ENCODE results near the gene PLA2R1.
"Not testable (repeated sequence)": the region's sequence is repeated elsewhere in the genome, so short reads cannot be mapped to it uniquely, and the experiment has no call there.

The PLA2R1 gene

DNA sequence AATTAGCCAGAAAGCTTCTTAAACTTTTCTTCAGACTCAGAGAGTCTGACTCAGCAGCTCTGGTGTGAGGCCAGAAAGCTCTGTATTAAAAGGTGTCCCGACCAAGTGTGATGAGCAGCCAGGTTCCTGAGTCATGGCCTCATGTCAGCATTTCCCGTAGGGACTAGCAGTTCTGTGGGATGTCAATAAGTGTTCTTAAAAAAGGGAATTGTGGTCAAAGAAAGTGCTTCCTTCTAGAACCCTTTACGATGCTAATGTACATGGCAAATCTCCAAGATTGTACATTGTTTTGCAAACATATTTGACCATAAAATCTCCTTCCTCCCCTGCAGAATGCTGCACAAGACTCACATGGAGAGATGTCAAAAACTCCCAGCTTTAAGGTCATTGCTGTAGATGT is 80.1 kb downstream of the PLA2R1 start:
- no peak overlapping the region for H3K27ac ChIP-seq (ENCODE audit: low read length)
- H3K4me1 ChIP-seq (ENCODE audit: low read length): 0 out of 2 replicates have a peak, but pooled peaks cover 3% of the 10 kb centered on the region
- H3K4me3 ChIP-seq (ENCODE audit: low read length): no peak overlapping the region
- no peaks in the 10 kb centered on the region for H3K9me3 ChIP-seq (ENCODE audit: insufficient read depth, low read length)
- H3K36me3 ChIP-seq (replicated peaks; ENCODE audit: low read depth, low read length): no peaks in the 10 kb centered on the region
- TF ChIP-seq CTCF (IDR thresholded peaks at IDR 0.05; ENCODE audit: low read depth, low read length) (no peak), EZH2phosphoT487 (IDR thresholded peaks at IDR 0.05; ENCODE audit: low read depth) (no peak)
- H3K27me3 ChIP-seq (ENCODE audit: low read depth, low read length): 0 out of 2 replicates have a peak, but pooled peaks cover under 1% of the 10 kb centered on the region
- H3K4me2 ChIP-seq (ENCODE audit: low read length): no peak overlapping the region
- H3K9ac ChIP-seq (ENCODE audit: low read length): no peak overlapping the region
- H3K79me2 ChIP-seq (ENCODE audit: low read length): no peaks in the 10 kb centered on the region
- H4K20me1 ChIP-seq (ENCODE audit: insufficient read depth, low read length): no peaks in the 10 kb centered on the region
- no peak overlapping the region for H2AFZ ChIP-seq (ENCODE audit: low read depth, low read length)

GRCh38 chr2:159976527-159977160 is 85.8 kb downstream of the PLA2R1 start:
- H3K4me1 ChIP-seq (ENCODE audit: low read length): peaks cover 15% of the 10 kb centered on the region
- H3K27ac ChIP-seq (ENCODE audit: low read length): no peak overlapping the region
- no peak for TF ChIP-seq CTCF (IDR thresholded peaks at IDR 0.05; ENCODE audit: low read depth, low read length)
- TF ChIP-seq EZH2phosphoT487 (IDR thresholded peaks at IDR 0.05; ENCODE audit: low read depth): no peak
- no peaks in the 10 kb centered on the region for H3K9me3 ChIP-seq (ENCODE audit: insufficient read depth, low read length)
- no peaks in the 10 kb centered on the region for H3K36me3 ChIP-seq (replicated peaks; ENCODE audit: low read depth, low read length)
- H3K4me3 ChIP-seq (ENCODE audit: low read length): peak overlapping the region; percentile 68
- no peaks in the 10 kb centered on the region for H4K20me1 ChIP-seq (ENCODE audit: insufficient read depth, low read length)
- no peaks in the 10 kb centered on the region for H3K27me3 ChIP-seq (ENCODE audit: low read depth, low read length)
- H3K9ac ChIP-seq (ENCODE audit: low read length): peak overlapping the region; percentile 29; the same call in 1 of the 2 replicates
- H3K4me2 ChIP-seq (ENCODE audit: low read length): peak overlapping the region; percentile 79
- H2AFZ ChIP-seq (ENCODE audit: low read depth, low read length): peak overlapping the region; percentile 94
- H3K79me2 ChIP-seq (ENCODE audit: low read length): no peaks in the 10 kb centered on the region

GRCh38 chr2:159973325-159973724 is 89.1 kb downstream of the PLA2R1 start:
- no peak overlapping the region for H3K4me2 ChIP-seq (ENCODE audit: low read length)
- no peaks in the 10 kb centered on the region for H3K36me3 ChIP-seq (replicated peaks; ENCODE audit: low read depth, low read length)
- no peaks in the 10 kb centered on the region for H4K20me1 ChIP-seq (ENCODE audit: insufficient read depth, low read length)
- H3K9ac ChIP-seq (ENCODE audit: low read length): no peak overlapping the region
- H3K4me1 ChIP-seq (ENCODE audit: low read length): peaks cover 27% of the 10 kb centered on the region
- H3K9me3 ChIP-seq (ENCODE audit: insufficient read depth, low read length): no peaks in the 10 kb centered on the region
- no peak overlapping the region for H3K27ac ChIP-seq (ENCODE audit: low read length)
- H2AFZ ChIP-seq (ENCODE audit: low read depth, low read length): no peak overlapping the region
- H3K27me3 ChIP-seq (ENCODE audit: low read depth, low read length): no peaks in the 10 kb centered on the region
- TF ChIP-seq EZH2phosphoT487 (IDR thresholded peaks at IDR 0.05; ENCODE audit: low read depth) (no peak), CTCF (IDR thresholded peaks at IDR 0.05; ENCODE audit: low read depth, low read length) (no peak)
- no peaks in the 10 kb centered on the region for H3K79me2 ChIP-seq (ENCODE audit: low read length)
- no peak overlapping the region for H3K4me3 ChIP-seq (ENCODE audit: low read length)

DNA sequence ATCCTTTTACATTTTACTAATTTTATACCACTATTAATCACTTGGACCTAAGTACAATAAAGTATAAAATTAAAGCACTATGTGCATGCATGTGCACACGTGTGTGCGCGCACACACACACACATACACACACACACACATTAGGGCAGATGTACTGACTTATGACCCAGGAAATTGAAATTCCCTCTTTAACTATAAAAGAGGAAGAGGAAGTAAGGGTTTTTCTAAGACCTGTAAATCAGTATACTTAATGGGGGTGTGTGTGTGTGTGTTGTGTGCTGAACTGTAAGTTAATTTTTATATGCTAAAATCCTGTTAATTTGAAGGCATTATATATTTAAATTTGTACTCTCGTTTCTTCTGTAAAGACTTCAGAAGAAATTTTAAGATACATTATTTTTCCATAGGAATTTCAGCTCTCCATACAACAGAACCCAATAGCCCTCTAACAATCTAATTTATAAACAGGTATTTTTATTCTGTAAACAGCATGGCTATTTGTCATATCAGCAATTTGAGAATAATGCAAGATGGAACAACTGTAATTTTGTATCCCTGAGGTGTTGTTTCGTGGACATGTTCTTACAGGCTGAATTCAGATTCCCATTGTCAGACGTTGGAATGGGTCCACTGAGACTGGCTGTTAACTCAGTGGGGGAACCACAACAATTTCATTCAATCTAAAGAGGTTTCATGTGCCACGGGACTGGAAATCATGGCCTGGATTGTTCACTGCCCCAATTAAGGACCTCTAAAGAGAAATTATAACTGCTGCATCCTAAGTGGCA is 90.9 kb downstream of the PLA2R1 start:
- Histone ChIP-seq H3K27me3 (ENCODE audit: low read depth, low read length) (no peaks in the 10 kb centered on the region), H3K9ac (ENCODE audit: low read length) (no peak overlapping the region), H3K9me3 (ENCODE audit: insufficient read depth, low read length) (no peaks in the 10 kb centered on the region), H2AFZ (ENCODE audit: low read depth, low read length) (peak overlapping the region; percentile 36; the same call in 1 of the 2 replicates), H3K4me1 (ENCODE audit: low read length) (peaks cover 29% of the 10 kb centered on the region), H3K4me2 (ENCODE audit: low read length) (peak overlapping the region; percentile 34), H3K4me3 (ENCODE audit: low read length) (no peak overlapping the region), H4K20me1 (ENCODE audit: insufficient read depth, low read length) (no peaks in the 10 kb centered on the region), H3K79me2 (ENCODE audit: low read length) (no peaks in the 10 kb centered on the region), H3K36me3 (replicated peaks; ENCODE audit: low read depth, low read length) (no peaks in the 10 kb centered on the region), H3K27ac (ENCODE audit: low read length) (no peak overlapping the region)
- no peak for TF ChIP-seq CTCF (IDR thresholded peaks at IDR 0.05; ENCODE audit: low read depth, low read length)
- TF ChIP-seq EZH2phosphoT487 (IDR thresholded peaks at IDR 0.05; ENCODE audit: low read depth): no peak

GRCh38 chr2:159970548-159970947 is 91.9 kb downstream of the PLA2R1 start:
- not testable (repeated sequence) for H2AFZ ChIP-seq (ENCODE audit: low read depth, low read length); H3K36me3 ChIP-seq (replicated peaks; ENCODE audit: low read depth, low read length); H3K79me2 ChIP-seq (ENCODE audit: low read length); H3K27me3 ChIP-seq (ENCODE audit: low read depth, low read length); H4K20me1 ChIP-seq (ENCODE audit: insufficient read depth, low read length); H3K9ac ChIP-seq (ENCODE audit: low read length); H3K27ac ChIP-seq (ENCODE audit: low read length); H3K9me3 ChIP-seq (ENCODE audit: insufficient read depth, low read length); H3K4me2 ChIP-seq (ENCODE audit: low read length); H3K4me3 ChIP-seq (ENCODE audit: low read length)
- peaks cover 36% of the 10 kb centered on the region for H3K4me1 ChIP-seq (ENCODE audit: low read length)

Data from OCI-LY3 (cell line).